NCI-H82 (cell line): Measurements from ENCODE around the gene EPB41L2.
A peak's percentile ranks its signal among the peaks of the same experiment; 100 is the strongest.

Source experiments
- DNase-seq: peaks from one replicate; lab custom pipeline; 2025; lab: John Stamatoyannopoulos, UW

EPB41L2 gene

GRCh38 chr6:130975325-130975724 is 87.7 kb downstream of the EPB41L2 start:
- no peak for DNase-seq

- DNase-seq = no peak
Measured at GRCh38 chr6:130973521-130974277, 89.3 kb downstream of the EPB41L2 start.

DNA sequence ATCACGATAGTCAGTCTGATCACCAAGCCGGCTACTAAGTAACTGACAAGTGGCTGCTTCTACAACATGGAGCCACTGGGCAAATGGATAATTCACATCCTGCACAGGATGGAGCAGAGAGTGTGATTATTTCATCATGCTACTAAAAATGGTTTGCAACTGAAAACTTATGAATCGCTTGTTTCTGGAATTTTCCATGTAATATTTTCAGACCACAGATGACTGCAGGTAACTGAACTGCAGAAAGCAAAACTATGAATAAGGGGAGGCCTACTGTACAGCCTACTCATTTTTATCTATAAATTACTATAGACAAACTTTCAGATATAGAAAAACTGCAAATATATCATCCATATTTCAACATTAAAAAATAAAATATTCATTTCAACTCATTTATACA is 91.5 kb downstream of the EPB41L2 start:
- DNase-seq = no peak

- no peak for DNase-seq
Measured at GRCh38 chr6:130970839-130971410, 92.1 kb downstream of the EPB41L2 start.

GRCh38 chr6:130969791-130970491 is 93.1 kb downstream of the EPB41L2 start:
- no peak for DNase-seq

- DNase-seq = no peak
Measured at GRCh38 chr6:130969166-130969565, 93.9 kb downstream of the EPB41L2 start.

DNA sequence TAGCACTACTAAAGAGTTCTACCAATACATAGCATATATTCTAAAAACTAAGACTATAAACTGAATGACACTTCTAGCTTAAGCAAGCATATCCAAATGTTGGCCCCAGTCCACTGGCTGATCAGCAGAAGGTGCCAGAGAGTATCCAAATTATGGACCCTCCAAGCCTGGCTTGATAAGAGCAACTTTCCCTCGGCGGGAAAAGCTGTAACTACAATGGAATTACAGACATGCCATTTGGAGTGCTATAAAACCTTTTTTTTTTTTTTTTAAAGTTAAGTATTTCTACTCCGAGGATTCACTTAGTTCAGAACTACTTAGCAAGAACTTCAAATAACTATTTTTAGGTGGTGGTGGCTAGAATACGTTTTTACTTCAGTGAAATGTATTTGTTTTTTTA is 94.6 kb downstream of the EPB41L2 start:
- peak; percentile 55 for DNase-seq

GRCh38 chr6:130967502-130968445 is 95.3 kb downstream of the EPB41L2 start:
- DNase-seq = peak; percentile 85

- DNase-seq = no peak
Measured at GRCh38 chr6:130966344-130966980, 96.6 kb downstream of the EPB41L2 start.

DNA sequence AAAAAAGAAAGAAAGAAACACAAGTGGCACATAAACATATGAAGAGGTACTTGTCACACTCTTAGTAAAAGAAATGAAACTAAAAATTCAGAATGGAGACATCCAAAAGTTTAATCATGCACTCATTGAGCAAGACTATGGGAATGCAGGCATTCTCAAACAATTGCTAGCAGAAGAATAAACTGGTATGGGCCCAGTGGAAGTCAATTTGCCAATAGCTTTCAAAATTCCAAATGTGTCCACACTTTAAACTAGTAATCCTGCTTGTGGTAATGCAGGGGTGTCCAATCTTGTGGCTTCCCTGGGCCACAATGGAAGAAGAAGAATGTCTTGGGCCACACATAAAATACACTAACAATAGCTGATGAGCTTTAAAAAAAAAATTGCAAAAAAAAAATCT is 97.4 kb downstream of the EPB41L2 start:
- DNase-seq = no peak

- no peak for DNase-seq
Measured at GRCh38 chr6:130964808-130965604, 98.0 kb downstream of the EPB41L2 start.

- DNase-seq = no peak
Measured at GRCh38 chr6:130964289-130964688, 98.8 kb downstream of the EPB41L2 start.

DNA sequence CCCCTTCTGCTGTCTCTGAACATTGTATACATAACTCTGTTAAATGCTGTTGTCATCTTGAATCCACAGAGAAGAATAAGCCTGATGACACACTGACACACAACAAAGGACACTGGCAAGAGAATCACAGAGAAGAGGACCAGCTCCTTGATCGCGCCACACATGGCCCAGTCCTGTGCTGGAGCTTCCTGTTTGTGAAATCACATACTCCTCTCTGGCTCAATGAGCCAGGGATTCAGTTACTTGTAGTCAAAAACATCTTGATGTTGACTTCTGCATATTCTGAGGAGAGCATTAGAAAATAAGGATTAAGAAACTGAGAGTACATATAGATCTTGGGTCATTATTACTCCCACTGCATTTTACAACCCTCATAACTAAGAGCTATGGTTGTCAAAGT is 100.1 kb downstream of the EPB41L2 start:
- no peak for DNase-seq

DNA sequence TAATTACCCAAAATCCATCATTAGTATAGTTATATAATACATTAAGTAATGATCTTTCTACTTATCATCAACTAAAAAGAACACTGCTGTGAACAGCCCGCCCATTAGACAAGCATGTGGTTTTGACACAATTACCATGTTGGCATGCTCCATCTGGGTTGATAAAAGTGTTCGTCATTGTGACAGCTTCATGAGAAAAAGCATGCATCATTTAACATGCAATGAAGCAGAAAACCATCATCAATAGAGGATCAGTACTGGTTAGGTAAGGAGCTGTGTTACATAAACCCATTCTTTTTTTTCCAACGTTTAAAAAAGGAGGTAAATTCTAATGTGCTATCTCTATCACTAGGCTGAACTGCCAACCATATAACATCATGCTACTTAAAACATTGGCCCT is 101.9 kb downstream of the EPB41L2 start:
- DNase-seq = no peak

- DNase-seq = no peak
Measured at GRCh38 chr6:130959951-130960350, 103.1 kb downstream of the EPB41L2 start.

GRCh38 chr6:130958468-130958867 is 104.6 kb downstream of the EPB41L2 start:
- no peak for DNase-seq

DNA sequence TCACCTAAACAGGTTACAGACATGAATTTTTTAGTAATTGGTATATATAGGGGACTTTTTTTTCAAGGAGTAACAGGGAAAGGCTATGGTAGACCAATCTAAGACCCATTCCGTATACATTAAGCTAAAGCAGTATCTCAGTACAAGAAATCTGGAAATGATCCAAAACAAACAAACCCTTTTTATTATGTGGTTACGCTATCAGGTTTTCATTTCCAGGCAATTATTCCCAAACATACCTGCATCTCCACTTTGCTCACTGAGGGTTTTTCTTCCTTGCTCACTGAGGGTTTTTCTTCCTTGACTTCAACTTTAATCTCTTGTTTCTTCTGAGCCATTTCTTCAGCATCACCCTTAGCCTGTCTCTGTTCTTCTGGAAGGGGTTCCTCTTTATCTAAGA is 107.3 kb downstream of the EPB41L2 start:
- no peak for DNase-seq

- DNase-seq = no peak
Measured at GRCh38 chr6:130949553-130949952, 113.5 kb downstream of the EPB41L2 start.

DNA sequence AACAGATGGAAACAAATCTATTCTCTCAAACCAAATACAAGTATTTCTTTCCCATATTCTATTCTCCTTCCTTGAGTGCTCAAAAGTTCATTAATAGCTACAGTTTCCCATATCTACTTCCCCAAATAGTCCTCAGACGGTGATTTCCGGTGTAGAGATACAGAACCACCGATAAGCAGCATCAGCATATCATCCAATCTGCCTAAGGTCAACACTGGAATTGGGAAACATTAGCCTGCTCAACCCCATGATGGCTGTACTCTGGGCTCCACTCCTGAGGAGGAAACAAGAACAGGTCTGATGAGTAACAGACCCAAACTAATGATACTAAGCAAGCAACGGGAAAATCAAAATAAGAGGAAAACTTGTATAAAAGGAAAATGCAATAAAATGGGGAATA is 115.6 kb downstream of the EPB41L2 start:
- no peak for DNase-seq

- DNase-seq = no peak
Measured at GRCh38 chr6:130946076-130946475, 117.0 kb downstream of the EPB41L2 start.

- DNase-seq = no peak
Measured at GRCh38 chr6:130945401-130945919, 117.6 kb downstream of the EPB41L2 start.
